Activated T-cell treated with anti-CD3 and anti-CD28 coated beads, Interleukin-2, amount 50 U/mL, for 1 hour (primary cell): ENCODE measurements around the gene RDH8.

Experiments used
- DNase-seq: peaks from one replicate; pipeline ENCODE4 v3.0.0-alpha.2; 2020

The RDH8 gene, protein sequence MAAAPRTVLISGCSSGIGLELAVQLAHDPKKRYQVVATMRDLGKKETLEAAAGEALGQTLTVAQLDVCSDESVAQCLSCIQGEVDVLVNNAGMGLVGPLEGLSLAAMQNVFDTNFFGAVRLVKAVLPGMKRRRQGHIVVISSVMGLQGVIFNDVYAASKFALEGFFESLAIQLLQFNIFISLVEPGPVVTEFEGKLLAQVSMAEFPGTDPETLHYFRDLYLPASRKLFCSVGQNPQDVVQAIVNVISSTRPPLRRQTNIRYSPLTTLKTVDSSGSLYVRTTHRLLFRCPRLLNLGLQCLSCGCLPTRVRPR

DNA sequence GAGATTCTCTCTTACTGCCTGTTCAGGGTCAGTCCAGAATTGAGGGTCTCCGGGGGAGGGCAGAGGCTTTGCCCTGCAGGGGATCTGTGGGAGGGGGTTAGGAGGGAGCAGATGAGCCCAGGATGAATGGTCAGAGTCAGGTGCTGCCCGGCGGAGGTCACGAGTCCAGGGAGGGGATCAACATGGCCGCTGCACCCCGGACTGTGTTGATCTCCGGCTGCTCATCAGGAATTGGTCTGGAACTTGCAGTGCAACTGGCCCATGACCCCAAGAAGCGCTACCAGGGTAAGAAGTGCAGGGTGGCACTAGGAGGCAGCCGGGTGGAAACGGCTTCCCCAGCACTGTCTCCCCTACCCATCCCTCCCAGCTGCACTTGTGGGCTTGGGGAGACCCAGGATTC, at the start of gene RDH8:
Gene RDH8, plus strand, starts transcription at position 168 of the 400 bp plus-strand sequence. Its CDS starts 15 bp downstream, at position 183.
- no peak for DNase-seq

DNA sequence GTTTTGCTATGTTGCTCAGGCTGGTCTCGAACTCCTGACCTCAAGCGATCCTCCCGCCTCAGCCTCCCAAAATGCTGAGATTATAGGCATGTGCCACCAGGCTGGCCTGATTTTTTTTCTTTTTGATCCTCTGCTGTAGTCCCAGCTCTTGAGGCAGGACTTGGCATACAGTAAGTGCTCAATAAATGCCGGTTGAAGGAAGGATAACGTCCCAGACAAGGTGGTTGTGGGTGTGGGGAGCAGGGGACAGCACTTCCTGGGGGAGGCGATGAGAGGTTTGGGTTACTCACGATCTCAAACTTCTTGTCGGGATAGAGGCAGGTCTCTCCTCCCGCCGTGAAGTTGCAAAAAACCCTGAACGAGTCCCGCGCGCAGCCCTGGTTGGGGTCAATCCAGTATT, 47.3 kb upstream of the RDH8 start:
- no peak for DNase-seq

DNA sequence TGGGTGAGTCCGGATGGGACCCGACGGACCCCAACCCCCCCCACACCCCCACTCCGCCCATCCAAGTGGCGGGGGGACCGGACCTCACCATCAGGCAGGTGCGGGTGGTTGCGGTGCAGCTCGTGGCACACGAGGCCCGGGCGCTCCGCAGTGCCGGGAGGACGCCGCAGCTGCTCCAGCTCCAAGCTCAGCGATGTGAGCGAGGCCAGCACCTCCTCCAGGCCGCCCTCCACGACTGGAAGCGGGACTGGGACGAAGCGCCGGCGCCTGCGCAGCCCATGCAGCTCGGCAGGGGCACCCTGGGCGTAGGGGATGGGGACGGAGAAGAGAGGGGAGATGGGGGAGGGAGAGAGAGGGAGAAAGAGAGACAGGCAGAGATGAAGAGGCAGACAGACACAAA, 46.8 kb upstream of the RDH8 start:
- no peak for DNase-seq

DNA sequence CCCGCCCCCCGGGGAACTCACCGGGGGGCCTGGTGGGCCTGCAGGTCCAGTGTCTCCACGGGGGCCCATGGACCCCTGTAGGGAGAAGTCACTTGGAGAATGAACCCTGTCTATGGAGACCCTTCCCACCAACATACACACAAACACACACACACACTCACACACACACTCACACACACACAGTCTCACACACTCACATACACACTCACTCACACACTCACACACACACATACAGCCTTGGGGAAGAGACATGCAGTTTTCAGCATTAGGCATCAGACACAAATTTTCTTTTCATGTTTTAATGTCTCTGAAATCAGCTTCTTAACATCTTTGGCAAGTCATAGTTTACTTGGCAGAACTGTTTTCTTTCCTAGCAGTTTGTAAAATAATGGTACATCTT, 46.0 kb upstream of the RDH8 start:
- DNase-seq = no peak

DNA sequence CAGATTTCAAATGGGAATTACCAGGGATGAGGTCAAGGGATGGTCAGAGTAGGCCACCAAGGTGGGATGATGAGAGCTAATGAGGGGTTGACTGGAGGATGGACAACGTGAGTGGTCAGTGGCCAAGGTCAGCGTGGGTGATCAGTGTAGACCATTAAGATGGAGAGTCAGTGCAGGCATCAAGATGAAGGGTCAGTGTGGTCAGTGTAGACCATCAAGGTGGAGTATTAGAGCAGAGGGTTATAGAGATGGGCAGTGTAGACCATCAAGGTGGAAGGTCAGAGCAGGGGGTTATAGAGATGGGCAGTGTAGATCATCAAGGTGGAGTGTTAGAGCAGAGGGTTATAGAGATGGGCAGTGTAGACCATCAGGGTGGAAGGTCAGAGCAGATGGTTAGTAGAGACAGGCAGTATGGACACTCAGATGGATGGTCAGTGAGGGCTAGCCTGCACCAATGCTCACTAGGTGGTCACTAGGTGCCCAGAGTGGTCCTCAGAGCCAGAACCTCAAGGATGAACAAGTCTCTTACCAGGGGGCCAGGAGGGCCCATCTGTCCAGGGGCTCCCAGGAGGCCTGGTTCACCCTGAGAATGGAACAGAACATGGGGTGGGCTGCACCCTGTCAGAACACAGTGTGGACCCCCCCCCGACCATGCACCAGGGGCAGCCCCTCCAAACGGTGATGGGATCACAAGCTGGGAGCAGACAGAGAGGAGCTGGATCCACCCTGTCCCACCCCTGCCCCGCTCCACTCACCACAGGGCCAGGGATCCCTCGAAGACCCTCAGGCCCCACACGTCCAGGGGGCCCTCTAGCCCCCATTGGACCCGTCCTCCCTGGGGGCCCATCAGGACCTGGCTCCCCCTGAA, 44.2 kb upstream of the RDH8 start:
- DNase-seq = no peak

DNA sequence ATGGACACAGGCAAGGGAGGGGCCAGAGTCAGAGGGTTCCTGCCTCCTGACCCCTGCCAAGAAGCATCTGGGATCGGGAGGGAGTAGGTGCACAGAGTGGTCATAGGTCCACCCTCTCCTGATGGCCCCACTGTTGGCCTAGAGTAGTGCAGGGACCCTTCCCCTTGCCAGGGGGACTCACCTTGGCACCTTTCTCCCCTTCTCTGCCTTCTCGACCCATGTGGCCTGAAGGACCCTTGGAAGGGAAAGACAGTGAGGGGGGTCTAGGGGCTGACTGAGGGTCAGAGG, 43.7 kb upstream of the RDH8 start:
- DNase-seq = no peak

DNA sequence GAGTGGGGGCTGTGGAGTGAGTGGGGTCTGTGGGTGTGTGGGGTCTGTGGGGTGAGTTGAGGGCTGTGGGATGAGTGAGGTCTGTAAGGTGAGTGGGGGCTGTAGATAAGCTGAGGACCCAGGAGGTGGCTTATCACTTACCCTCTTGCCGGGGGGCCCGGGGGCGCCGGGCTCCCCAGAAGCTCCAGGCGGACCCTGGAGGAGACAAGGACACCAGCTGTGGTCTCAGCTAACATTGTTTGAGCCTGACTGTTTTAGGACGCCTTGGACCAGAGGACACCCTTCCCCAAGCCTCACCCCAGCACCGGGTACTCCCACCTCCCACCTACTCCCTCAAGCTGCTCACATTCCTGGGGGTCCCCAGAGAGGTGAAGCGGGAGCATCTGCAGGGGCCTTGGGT, 42.8 kb upstream of the RDH8 start:
- DNase-seq = no peak

DNA sequence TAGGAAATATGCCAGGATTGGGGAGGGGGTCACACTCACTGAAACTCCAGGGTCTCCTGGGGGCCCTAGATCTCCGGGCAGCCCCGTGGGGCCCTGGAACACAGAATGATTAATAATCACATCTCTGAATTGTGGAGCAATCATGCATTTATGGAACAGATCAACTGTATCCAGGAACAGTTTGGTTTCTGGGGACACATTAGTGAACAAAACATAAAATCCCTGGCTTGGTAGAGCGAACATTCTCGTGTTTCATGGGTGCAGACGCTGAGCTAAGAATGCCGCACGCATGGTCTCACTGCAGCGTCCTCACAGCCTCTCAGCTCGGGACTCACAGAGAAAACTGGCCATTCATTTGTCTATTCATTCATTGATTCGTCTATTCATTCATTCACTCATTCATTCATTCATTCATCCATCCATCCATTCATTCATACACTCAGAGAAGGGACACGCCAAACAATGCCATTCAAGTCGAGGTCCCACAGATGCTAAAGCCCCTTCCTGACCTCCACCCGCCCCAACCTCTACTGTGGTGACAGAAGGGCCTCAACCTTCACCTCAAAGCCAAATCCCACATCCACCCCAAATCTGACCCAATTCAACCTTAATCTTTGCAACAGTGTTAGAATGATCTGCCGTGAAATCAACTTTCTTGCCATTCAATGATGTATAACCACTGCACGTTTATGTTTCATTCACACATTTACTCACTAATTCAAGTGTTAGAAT, 42.0 kb upstream of the RDH8 start:
- no peak for DNase-seq

DNA sequence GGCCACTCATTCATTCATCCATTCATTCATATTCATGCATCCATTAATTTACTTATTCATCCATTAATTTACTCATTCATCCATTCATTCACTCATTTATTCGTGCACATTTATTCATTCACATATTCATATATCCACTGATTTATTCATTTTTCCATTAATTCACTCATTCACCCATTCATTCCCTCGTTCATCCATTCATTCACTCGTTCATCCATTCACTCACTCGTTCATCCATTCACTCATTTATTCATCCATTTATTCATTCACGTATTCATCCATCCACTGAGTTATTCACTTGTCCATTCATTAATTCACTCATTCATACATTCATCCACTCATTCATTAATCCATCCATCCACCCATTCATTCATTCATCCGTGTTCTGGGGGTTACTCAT, 41.2 kb upstream of the RDH8 start:
- DNase-seq = no peak

DNA sequence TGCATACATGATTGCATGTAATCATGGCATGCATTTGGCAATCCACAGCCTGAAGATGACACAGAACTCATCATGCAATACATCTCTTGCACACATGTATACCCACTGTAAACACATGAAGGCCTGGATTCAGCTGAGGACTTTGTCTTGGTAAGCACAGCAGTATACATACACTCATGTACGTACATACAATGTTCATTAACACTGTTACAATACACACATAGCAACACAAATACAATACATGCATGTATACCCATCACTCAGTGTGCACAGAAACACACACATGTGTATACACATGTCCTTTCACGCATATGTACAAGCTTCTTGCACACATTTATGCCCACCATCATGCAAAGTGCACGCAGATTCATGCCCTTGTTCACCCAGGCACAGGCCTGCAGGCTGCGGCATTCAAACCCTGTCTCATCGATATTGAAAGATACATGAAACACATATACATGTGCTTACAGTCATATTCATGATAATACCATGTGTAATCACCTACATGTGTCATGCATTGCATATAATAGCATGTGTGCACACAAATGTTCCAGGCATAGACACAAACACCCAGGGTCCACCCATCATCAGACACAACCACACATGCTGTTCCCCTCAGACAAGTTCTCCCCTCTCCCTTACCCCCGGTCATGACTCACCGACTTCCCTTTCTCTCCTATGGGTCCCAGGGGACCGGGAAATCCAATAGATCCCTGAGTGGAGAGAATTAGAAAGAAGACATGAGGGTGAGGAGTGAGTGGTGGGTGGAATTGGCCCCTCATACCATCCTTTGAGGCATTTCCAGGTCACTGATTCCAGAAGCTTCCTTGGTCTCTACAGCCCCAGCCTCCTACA, 31.6 kb upstream of the RDH8 start:
- DNase-seq = no peak

DNA sequence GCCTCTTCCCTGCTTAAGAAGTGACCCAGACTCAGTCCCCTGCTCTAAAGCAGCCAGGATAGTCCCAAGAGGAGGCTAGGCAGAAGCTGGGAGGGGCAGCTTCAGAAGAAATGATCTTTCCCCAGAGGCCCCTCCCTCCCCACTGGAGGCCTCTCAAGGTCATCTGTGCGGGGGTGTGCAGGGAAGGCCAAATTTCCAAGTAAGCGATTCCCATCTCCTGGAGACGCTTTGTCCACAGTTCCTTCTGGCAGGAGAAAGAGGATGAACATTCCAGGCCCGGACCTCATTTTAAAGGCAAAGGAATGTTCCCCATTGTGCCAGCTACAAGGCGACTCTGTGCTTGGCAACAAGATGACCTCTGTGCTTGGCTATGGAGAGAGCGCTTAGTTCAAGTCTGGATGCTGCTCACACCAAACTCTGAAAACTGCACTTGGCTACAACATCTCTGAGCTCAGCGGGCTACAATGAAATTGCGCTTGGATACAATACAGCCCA, 26.4 kb upstream of the RDH8 start:
- DNase-seq = no peak

DNA sequence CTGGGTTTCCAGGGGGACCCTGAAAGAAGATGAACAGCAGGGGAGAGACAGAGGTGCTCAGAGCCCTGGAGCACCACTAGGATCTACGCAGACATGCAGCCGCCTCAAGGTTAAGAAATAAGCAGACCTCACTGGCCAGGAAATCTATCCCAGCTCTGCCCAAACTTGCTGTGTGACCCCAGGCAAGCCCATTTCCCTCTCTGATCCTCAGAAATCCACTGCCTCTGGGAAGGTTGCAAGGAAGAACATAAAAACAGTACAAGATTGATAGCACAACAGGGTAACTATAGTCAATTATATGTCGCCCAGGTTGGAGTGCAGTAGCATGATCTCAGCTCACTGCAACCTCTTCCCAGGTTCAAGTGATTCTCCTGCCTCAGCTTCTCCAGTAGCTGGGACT, 23.8 kb upstream of the RDH8 start:
- no peak for DNase-seq

DNA sequence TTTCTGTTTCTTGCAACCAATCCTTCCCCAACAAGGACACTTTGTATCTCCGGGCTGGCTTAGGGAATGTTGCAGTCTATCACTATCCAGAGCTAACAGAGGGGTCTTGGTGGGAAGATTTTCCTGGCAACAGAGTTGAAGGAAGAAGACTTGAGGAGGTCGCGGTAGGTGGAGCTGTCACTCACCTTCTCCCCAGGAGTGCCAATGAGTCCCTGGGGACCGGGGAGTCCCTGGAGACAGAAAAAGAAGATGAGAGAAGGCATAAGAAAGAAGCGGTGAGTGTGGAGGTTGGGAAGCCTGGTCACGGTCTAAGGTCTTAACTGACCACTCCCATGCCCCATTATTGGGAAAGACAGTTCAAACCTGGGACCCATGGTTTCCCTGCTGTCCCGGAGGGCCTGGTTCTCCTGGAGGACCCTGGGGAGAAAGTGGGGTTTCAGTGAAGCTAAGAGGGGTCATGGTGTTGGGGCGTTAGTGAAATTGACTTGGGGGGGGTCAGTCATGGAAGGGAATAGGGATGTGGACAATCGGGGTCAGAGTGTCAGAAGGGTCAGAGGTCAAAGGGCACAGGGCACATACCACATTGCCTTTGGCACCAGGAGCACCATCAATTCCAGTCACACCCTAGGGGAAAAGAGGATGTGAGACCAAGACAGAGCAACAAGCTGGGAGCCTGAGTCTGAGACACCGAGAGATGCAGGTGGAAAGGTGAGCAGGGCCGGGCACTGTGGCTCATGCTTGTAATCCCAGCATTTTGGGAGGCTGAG, 21.7 kb upstream of the RDH8 start:
- no peak for DNase-seq

DNA sequence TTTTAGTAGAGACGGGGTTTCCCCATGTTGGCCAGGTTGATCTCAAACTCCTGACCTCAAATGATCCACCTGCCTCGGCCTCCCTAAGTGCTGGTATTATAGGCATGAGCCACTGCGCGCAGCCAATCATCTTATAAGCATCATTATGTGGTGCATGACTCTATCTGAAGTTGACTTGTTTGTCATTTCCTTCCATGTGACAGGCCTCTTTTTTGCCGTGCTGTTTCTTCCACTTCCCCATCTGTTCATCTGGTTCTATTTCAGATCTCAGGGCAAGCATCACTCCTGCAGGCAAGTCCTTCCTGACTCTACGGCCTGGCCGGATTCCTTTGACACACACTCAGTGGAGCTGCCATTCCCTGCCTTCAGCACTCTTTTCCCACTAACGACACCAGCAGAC, 18.2 kb upstream of the RDH8 start:
- no peak for DNase-seq

DNA sequence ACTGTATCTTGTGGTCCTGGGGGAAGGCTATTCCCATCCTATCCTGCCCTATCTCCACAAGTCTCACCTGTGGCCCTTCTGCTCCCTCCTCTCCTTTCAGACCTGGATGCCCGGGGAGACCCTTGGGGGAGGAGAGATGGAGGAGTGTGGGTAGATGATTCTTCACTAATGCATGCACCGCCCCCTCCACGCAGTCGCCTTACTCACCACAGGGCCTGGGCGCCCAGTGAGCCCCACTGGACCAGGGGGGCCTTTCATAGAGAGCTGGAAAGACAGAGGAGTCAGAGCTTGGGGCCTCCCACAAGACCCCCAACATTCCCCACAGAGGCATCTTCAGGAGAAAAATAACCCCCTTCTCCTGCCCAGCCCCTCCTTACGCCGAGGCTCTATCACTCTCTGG, 17.3 kb upstream of the RDH8 start:
- no peak for DNase-seq

DNA sequence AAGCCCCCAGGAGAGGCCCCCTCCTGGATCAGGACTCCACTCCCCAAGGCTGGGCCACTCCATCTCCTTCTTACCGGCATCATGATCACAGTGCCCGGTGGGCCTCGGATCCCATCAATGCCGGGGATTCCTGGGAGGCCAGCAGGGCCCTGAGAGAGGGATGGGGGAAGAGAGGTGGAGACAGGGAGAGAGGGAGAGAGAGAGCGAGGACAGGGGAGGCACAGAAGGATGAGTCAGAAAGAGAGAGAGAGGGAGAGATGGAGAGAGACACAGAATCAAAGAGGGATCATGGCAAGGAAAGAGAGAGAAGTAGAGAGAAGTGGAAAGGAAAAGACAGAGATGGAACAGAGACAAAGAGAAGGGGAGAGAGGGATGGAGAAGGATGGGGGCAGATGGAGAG, 16.7 kb upstream of the RDH8 start:
- no peak for DNase-seq

DNA sequence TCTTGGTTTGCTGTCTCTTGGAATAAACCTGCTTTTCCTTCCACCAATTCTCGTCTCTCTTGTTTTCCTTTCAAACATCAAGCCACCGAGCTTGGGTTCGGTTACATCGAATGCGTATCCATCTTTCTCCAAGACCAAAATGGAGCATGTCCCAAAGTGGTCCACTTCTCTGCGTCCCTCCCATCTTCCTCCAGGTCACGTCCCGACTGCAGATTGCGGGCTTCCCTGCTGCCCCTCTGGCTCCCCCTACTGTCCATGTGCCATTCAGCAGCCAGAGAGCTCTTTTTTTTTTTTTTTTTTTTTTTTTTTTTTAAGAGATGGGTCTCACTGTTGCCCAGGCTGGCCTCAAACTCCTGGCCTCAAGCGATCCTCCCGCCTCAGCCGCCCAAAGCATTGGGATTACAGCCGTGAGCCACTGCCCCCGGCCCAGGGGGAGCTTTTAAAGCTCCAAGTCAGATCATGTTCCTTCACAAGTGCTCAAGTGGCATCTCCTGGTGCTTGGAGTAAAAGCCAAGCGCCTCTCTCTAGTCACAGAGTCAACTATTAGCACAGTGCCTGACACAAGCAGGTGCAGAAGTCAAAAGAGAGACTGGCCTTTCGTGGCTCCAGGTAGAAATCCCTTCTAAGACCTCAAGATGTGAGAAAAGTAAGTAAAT, 13.0 kb upstream of the RDH8 start:
- peak; percentile 66 for DNase-seq

DNA sequence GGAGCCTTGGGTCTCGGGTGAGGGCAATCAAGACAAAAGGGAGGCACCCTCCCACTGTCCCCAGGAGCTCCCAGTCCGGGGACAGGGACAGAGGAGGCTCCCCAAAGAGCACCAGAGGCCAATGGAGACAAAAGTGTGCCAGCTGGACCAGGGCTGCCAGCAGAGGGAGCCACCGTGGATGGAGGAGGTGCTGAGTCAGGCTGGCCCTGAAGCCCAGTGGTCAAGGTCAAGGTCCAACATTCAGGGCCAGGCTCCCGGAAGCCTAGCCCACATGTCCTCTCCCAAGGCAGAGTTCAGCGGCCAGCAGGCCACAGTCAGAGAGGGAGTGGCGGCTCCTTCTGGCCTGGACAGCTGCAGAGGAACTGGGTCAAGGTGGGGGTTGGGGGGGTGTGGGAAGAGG, 11.4 kb upstream of the RDH8 start:
- DNase-seq = no peak

DNA sequence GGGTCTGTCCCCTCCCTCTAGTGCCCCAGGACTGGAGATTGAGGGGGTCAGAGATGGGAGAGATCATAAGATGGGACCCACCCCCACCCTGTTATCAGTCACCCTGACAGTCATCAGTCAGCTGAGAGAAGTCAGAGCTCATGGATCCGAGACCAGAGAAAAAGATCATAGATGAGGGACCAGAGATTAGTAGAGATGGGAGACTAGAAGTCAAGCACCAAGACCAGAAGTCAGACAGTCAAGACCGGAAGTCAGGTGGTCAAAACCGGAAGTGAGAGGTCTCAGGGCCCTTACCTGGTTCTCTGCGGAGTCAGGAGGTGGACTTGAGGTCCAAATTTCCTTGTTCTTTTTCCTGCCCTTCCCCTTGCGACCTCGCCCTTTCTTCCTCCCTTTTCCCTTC, 10.0 kb upstream of the RDH8 start:
- no peak for DNase-seq

DNA sequence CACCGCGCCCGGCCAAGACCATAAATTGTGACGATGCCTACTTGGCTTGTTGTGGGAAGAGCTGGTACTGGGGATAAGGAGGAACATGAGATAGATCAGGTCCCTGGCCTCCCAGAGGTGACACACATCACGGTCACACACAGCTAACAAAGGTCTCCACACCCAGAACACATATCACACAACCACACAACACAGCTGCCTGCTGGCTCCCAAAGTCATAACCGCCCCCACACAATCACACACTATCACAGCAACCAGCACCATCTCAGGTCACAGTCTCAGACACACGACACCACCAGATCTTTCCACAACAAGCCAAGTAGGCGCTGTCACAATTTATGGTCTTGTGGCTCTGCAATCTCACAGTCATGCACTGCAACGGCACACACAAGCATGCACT, 8.7 kb upstream of the RDH8 start:
- no peak for DNase-seq

DNA sequence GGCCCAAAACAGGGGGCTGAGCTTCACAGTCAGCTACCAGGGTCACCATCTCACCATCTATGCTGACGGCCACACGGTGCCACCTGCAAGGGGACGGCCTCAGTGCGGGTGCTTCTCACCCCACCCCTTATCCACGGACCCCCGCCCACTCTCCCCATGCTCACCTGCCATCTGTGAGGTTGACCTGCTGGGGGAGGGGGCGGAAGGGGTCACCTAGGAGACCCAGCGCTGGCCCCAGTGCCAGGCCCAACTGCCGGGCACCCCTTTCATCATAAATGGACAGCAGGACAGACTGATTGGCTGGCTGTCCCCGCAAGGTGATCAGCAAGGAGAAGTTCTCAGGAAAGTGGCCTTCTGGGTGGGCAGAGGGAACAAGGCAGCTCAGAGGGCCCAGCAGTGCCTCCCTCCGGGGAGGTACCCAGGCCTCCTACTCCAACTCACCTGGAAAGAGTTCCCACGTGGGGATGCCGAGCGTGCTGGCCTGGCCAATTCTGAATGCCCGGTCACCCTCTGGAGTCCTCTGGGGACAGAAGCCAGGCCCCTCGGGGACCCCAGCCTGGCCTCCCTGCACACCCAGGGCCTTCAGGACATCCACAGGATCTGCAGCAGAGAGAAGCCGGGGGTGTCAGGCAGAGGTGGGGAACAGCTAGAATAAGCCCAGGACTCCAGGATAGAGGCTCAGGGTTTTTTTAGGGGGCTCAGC, 7.5 kb upstream of the RDH8 start:
- DNase-seq = no peak
